ENCODE results near the gene MYL11. TPM values are rescaled to one million over a fixed set of nuclear protein-coding genes. Genes with fewer than 3 reads are reported as not detected.
A peak's percentile ranks its signal among the peaks of the same experiment; 100 is the strongest.

The MYL11 gene
- total RNA-seq, 1 donor from 2014 or later, result 9,092 TPM

- DNase-seq, result no peak
Observed at GRCh38 chr16:30371248-30371816, 3.3 kb upstream of the MYL11 start.

GRCh38 chr16:30372038-30372712 is 2.4 kb upstream of the MYL11 start:
- peak; percentile 96 for DNase-seq

GRCh38 chr16:30372725-30373124 is 1.9 kb upstream of the MYL11 start:
- DNase-seq, result peak; percentile 58

GRCh38 chr16:30375864-30376263 is 1.3 kb downstream of the MYL11 start:
- DNase-seq, result peak; percentile 66

- peak; percentile 55 for DNase-seq
Observed at GRCh38 chr16:30376461-30376902, 1.9 kb downstream of the MYL11 start.

- DNase-seq, result no peak
Observed at GRCh38 chr16:30377050-30377811, 2.6 kb downstream of the MYL11 start.

- peak; percentile 96 for DNase-seq
Observed at GRCh38 chr16:30377812-30378235, 3.2 kb downstream of the MYL11 start.

- DNase-seq, result peak; percentile 99
Observed at GRCh38 chr16:30378236-30379157, 3.9 kb downstream of the MYL11 start.

- no peak for DNase-seq
Observed at GRCh38 chr16:30379158-30379783, 4.7 kb downstream of the MYL11 start.

- no peak for DNase-seq
Observed at GRCh38 chr16:30380072-30380802, 5.6 kb downstream of the MYL11 start.

GRCh38 chr16:30380803-30381208 is 6.2 kb downstream of the MYL11 start:
- peak; percentile 62 for DNase-seq

GRCh38 chr16:30381291-30382041 is 6.9 kb downstream of the MYL11 start:
- peak; percentile 46 for DNase-seq

- no peak for DNase-seq
Observed at GRCh38 chr16:30382111-30382881, 7.7 kb downstream of the MYL11 start, which contains the start of gene SEPTIN1. Gene SEPTIN1 (minus strand): TSS chr16:30382561. CDS start chr16:30382542, 19 bp downstream.

GRCh38 chr16:30383521-30383920 is 8.9 kb downstream of the MYL11 start:
- peak; percentile 62 for DNase-seq

GRCh38 chr16:30394592-30395154 is 20.1 kb downstream of the MYL11 start:
- DNase-seq, result no peak

GRCh38 chr16:30395155-30395991 is 20.8 kb downstream of the MYL11 start, which contains the start of gene ZNF48:
Gene ZNF48 (plus strand): TSS chr16:30395420. CDS start chr16:30395795, 375 bp downstream.
- DNase-seq, result peak; percentile 97

GRCh38 chr16:30395992-30396585 is 21.5 kb downstream of the MYL11 start:
- DNase-seq, result peak; percentile 35
